ENCODE data around the gene PALLD.

Gene PALLD

GRCh38 chr4:168614281-168615057 is 117.6 kb downstream of the PALLD start:
- no peak for DNase-seq (ENCODE audit: extremely low read depth in 1 of 2, low read depth in 1 of 2)

GRCh38 chr4:168615294-168616065 is 118.6 kb downstream of the PALLD start:
- no peak for DNase-seq (ENCODE audit: extremely low read depth in 1 of 2, low read depth in 1 of 2)

GRCh38 chr4:168618577-168619265 is 121.9 kb downstream of the PALLD start:
- no peak for DNase-seq (ENCODE audit: extremely low read depth in 1 of 2, low read depth in 1 of 2)

GRCh38 chr4:168619266-168619631 is 122.4 kb downstream of the PALLD start:
- DNase-seq (ENCODE audit: extremely low read depth in 1 of 2, low read depth in 1 of 2): no peak

- DNase-seq (ENCODE audit: extremely low read depth in 1 of 2, low read depth in 1 of 2): no peak
Measured at GRCh38 chr4:168621806-168622589, 125.1 kb downstream of the PALLD start.

GRCh38 chr4:168622600-168622999 is 125.7 kb downstream of the PALLD start:
- DNase-seq (ENCODE audit: extremely low read depth in 1 of 2, low read depth in 1 of 2): no peak

- no peak for DNase-seq (ENCODE audit: extremely low read depth in 1 of 2, low read depth in 1 of 2)
Measured at GRCh38 chr4:168623011-168623410, 126.2 kb downstream of the PALLD start.

GRCh38 chr4:168623484-168623883 is 126.6 kb downstream of the PALLD start:
- DNase-seq (ENCODE audit: extremely low read depth in 1 of 2, low read depth in 1 of 2): no peak

- DNase-seq (ENCODE audit: extremely low read depth in 1 of 2, low read depth in 1 of 2): no peak
Measured at GRCh38 chr4:168628251-168628650, 131.4 kb downstream of the PALLD start.

GRCh38 chr4:168629566-168629965 is 132.7 kb downstream of the PALLD start:
- no peak for DNase-seq (ENCODE audit: extremely low read depth in 1 of 2, low read depth in 1 of 2)

- DNase-seq (ENCODE audit: extremely low read depth in 1 of 2, low read depth in 1 of 2): no peak
Measured at GRCh38 chr4:168630445-168631187, 133.8 kb downstream of the PALLD start.

- no peak for DNase-seq (ENCODE audit: extremely low read depth in 1 of 2, low read depth in 1 of 2)
Measured at GRCh38 chr4:168631241-168632162, 134.7 kb downstream of the PALLD start.

GRCh38 chr4:168632301-168632725 is 135.5 kb downstream of the PALLD start:
- DNase-seq (ENCODE audit: extremely low read depth in 1 of 2, low read depth in 1 of 2): no peak

GRCh38 chr4:168633064-168633463 is 136.2 kb downstream of the PALLD start:
- no peak for DNase-seq (ENCODE audit: extremely low read depth in 1 of 2, low read depth in 1 of 2)

- no peak for DNase-seq (ENCODE audit: extremely low read depth in 1 of 2, low read depth in 1 of 2)
Measured at GRCh38 chr4:168633496-168633895, 136.6 kb downstream of the PALLD start.

- DNase-seq (ENCODE audit: extremely low read depth in 1 of 2, low read depth in 1 of 2): no peak
Measured at GRCh38 chr4:168634276-168634802, 137.5 kb downstream of the PALLD start.

- no peak for DNase-seq (ENCODE audit: extremely low read depth in 1 of 2, low read depth in 1 of 2)
Measured at GRCh38 chr4:168636040-168636439, 139.2 kb downstream of the PALLD start.

- no peak for DNase-seq (ENCODE audit: extremely low read depth in 1 of 2, low read depth in 1 of 2)
Measured at GRCh38 chr4:168636506-168637196, 139.8 kb downstream of the PALLD start.
